SK-N-SH (cell line): Measurements from ENCODE around the gene DNAJC17. TPM values are rescaled to one million over a fixed set of nuclear protein-coding genes. Genes with fewer than 3 reads are reported as not detected.

ENCODE experiments used
- CTCF ChIA-PET: fragments of 300-600, 350-600 bp; formaldehyde crosslinking; extraction: SDS; loops from one replicate; lab custom pipeline; 2021; lab: Yijun Ruan, JAX
- POLR2A ChIA-PET: fragments of 350-600 bp; sonication (Branson Sonifier 250); formaldehyde crosslinking; extraction: SDS; loops from one replicate; lab custom pipeline; 2020; ENCODE audit warnings: antibody characterized with exemption, inconsistent platforms; lab: Yijun Ruan, JAX
- DNase-seq: peaks from one replicate; pipeline ENCODE4 v3.0.0; 2012
- H2AFZ ChIP-seq: fragments of 200-600 bp; sonication (generic); 2 replicates; pipeline ENCODE4 v1.8.1; 2016; ENCODE audit warnings: antibody characterized with exemption, mild to moderate bottlenecking, low read depth
- H3F3A ChIP-seq: fragments of 200-600 bp; sonication (generic); replicated peaks from 2 replicates; pipeline ENCODE3; 2016; ENCODE audit warnings: antibody characterized with exemption, mild to moderate bottlenecking; ENCODE audit not compliant: insufficient read depth
- H3K27ac ChIP-seq, 2 experiments: fragments of 200-500 bp in 1 of 2; fragments of 200-600 bp in 1 of 2; sonication (Bioruptor generic) in 1 of 2; sonication (generic), shearing (Covaris generic) in 1 of 2; 2 replicates each; pipeline versions ENCODE4 v1.5.1 to v1.6.1; 2014 to 2016; ENCODE audit warnings: low read depth in 2 of 2, inconsistent platforms in 1 of 2, low read length in 1 of 2, mild to moderate bottlenecking in 1 of 2, mixed read lengths in 1 of 2
- H3K27me3 ChIP-seq: fragments of 200-600 bp; sonication (generic), shearing (Covaris generic); 2 replicates; pipeline ENCODE4 v1.6.1; 2016; ENCODE audit warnings: mixed run types; ENCODE audit not compliant: insufficient read depth
- H3K36me3 ChIP-seq, 2 experiments: fragments of 200-500 bp in 1 of 2; fragments of 200-600 bp in 1 of 2; sonication (Bioruptor generic) in 1 of 2; sonication (generic) in 1 of 2; replicated peaks in 1 of 2; 2 replicates each; pipeline versions ENCODE3 to v1.5.1; 2014 to 2016; ENCODE audit warnings: low read length in 1 of 2, mild to moderate bottlenecking in 1 of 2; ENCODE audit not compliant: insufficient read depth in 2 of 2, control insufficient read depth in 1 of 2
- H3K4me1 ChIP-seq, 2 experiments: fragments of 200-500 bp in 1 of 2; fragments of 200-600 bp in 1 of 2; sonication (Bioruptor generic) in 1 of 2; sonication (generic), shearing (Covaris generic) in 1 of 2; 2 replicates each; pipeline versions ENCODE4 v1.5.1 to v1.6.1; 2014 to 2016; ENCODE audit warnings: low read depth in 1 of 2, low read length in 1 of 2, mixed run types in 1 of 2; ENCODE audit not compliant: insufficient read depth in 2 of 2, control insufficient read depth in 1 of 2
- H3K4me2 ChIP-seq: fragments of 200-600 bp; sonication (generic), shearing (Covaris generic); 2 replicates; pipeline ENCODE4 v1.6.1; 2017; ENCODE audit warnings: mixed run types
- H3K4me3 ChIP-seq, 2 experiments: fragments of 200-500 bp in 1 of 2; fragments of 200-600 bp in 1 of 2; sonication (Bioruptor generic) in 1 of 2; sonication (generic), shearing (Covaris generic) in 1 of 2; 2 replicates each; pipeline versions ENCODE4 v1.5.1 to v1.8.1; 2014 to 2016; ENCODE audit warnings: low read depth in 2 of 2, inconsistent platforms in 1 of 2, low read length in 1 of 2, mild to moderate bottlenecking in 1 of 2, mixed read lengths in 1 of 2, moderate library complexity in 1 of 2
- H3K79me2 ChIP-seq: fragments of 200-600 bp; sonication (generic); 2 replicates; pipeline ENCODE4 v1.8.1; 2017; ENCODE audit warnings: mild to moderate bottlenecking; ENCODE audit not compliant: insufficient read depth
- H3K9ac ChIP-seq: fragments of 200-600 bp; sonication (generic); 2 replicates; pipeline ENCODE4 v1.6.1; 2017; ENCODE audit warnings: mixed run types
- H3K9me2 ChIP-seq: fragments of 200-600 bp; sonication (generic); 2 replicates; pipeline ENCODE4 v1.6.1; 2017; ENCODE audit warnings: mixed run types
- H3K9me3 ChIP-seq: fragments of 200-600 bp; sonication (generic); 2 replicates; pipeline ENCODE4 v1.6.1; 2017; ENCODE audit warnings: mixed run types, mild to moderate bottlenecking, moderate library complexity
- H4K20me1 ChIP-seq: fragments of 200-600 bp; sonication (generic); 2 replicates; pipeline ENCODE4 v1.6.1; 2017; ENCODE audit warnings: mild to moderate bottlenecking, mixed run types; ENCODE audit not compliant: insufficient read depth
- CHD2 ChIP-seq: fragments of 150-350 bp; IDR thresholded peaks from 2 replicates; pipeline ENCODE4 v1.6.1; 2018; ENCODE audit warnings: low read length; ENCODE audit not compliant: partially characterized antibody
- ELF1 ChIP-seq: IDR thresholded peaks from 2 replicates; pipeline ENCODE4 v1.4.0; 2012
- EP300 ChIP-seq, 2 experiments: IDR thresholded peaks; 2 replicates each; pipeline versions ENCODE4 v1.4.0 to v1.6.1; 2012; ENCODE audit warnings: borderline replicate concordance in 1 of 2, low read depth in 1 of 2, low read length in 1 of 2
- EZH2phosphoT487 ChIP-seq: fragments of 200-600 bp; sonication (generic); IDR thresholded peaks from 2 replicates; pipeline ENCODE4 v1.6.1; 2017; ENCODE audit warnings: low read depth, mixed run types, mild to moderate bottlenecking, antibody characterized with exemption, moderate library complexity, borderline replicate concordance
- FOSL2 ChIP-seq: IDR thresholded peaks from 2 replicates; pipeline ENCODE4 v1.4.0; 2012; ENCODE audit warnings: low read depth, mild to moderate bottlenecking, moderate library complexity, borderline replicate concordance
- FOXJ3 ChIP-seq: sonication (generic); formaldehyde crosslinking; IDR thresholded peaks from 2 replicates; pipeline ENCODE4 v1.5.1; 2020; ENCODE audit warnings: mild to moderate bottlenecking, missing genetic modification reagents
- FOXM1 ChIP-seq: IDR thresholded peaks from 2 replicates; pipeline ENCODE4 v1.4.0; 2012; ENCODE audit warnings: low read depth, mild to moderate bottlenecking
- GABPA ChIP-seq: IDR thresholded peaks from 2 replicates; pipeline ENCODE4 v1.4.0; 2012; ENCODE audit warnings: low read depth, mild to moderate bottlenecking
- IRF3 ChIP-seq: fragments of 150-350 bp; IDR thresholded peaks from 2 replicates; pipeline ENCODE4 v1.6.1; 2016; ENCODE audit warnings: mild to moderate bottlenecking, low read depth, low read length
- MXI1 ChIP-seq: IDR thresholded peaks from 2 replicates; pipeline ENCODE4 v1.6.1; 2012; ENCODE audit warnings: mild to moderate bottlenecking, low read depth, low read length, improper control_type of control experiment
- POLR2AphosphoS5 ChIP-seq: IDR thresholded peaks from 2 replicates; pipeline ENCODE4 v1.6.1; 2012; ENCODE audit warnings: low read depth, low read length
- RAD21 ChIP-seq: IDR thresholded peaks from 2 replicates; pipeline ENCODE4 v1.6.1; 2012; ENCODE audit warnings: mild to moderate bottlenecking, low read length
- RCOR1 ChIP-seq: fragments of 150-350 bp; IDR thresholded peaks from 2 replicates; pipeline ENCODE4 v1.6.1; 2017; ENCODE audit warnings: antibody characterized with exemption, low read length
- RXRA ChIP-seq: IDR thresholded peaks from 2 replicates; pipeline ENCODE4 v1.4.0; 2012; ENCODE audit warnings: low read depth, mild to moderate bottlenecking, borderline replicate concordance
- SIN3A ChIP-seq: IDR thresholded peaks from 2 replicates; pipeline ENCODE4 v1.6.1; 2012; ENCODE audit warnings: low read depth, mild to moderate bottlenecking, low read length, moderate library complexity, borderline replicate concordance
- SMC3 ChIP-seq: IDR thresholded peaks from 2 replicates; pipeline ENCODE4 v1.6.1; 2012; ENCODE audit warnings: low read depth, low read length, improper control_type of control experiment
- TAF1 ChIP-seq: IDR thresholded peaks from 2 replicates; pipeline ENCODE4 v1.6.1; 2012; ENCODE audit warnings: low read depth, mild to moderate bottlenecking, low read length, moderate library complexity, borderline replicate concordance
- TCF12 ChIP-seq: IDR thresholded peaks from 2 replicates; pipeline ENCODE4 v1.4.0; 2012
- YY1 ChIP-seq: IDR thresholded peaks from 2 replicates; pipeline ENCODE4 v1.4.0; 2012; ENCODE audit warnings: low read depth, mild to moderate bottlenecking
- WGBS: methylation state at CpG from one replicate; pipeline ENCODE4 v1.1.6; 2017; ENCODE audit warnings: low lambda C conversion rate; 5-methylcytosine and 5-hydroxymethylcytosine counted together
- polyA plus RNA-seq, 3 experiments: library from polyadenylated mRNA; depleted of rRNA; stranded (reverse); fragments of >200 nt; gene quantifications; 2 replicates each; pipeline ENCODE4 v1.2.3, GENCODE V29; 2012
- TF ChIP-seq, protein P1 (sequence below): fragments of 150-350 bp; IDR thresholded peaks from 2 replicates; pipeline ENCODE4 v1.6.1; 2017; ENCODE audit warnings: antibody characterized with exemption, low read length, low read depth, borderline replicate concordance
- TF ChIP-seq, protein P2 (sequence below): IDR thresholded peaks from 2 replicates; pipeline ENCODE4 v1.4.0; 2012; ENCODE audit warnings: low read depth
- TF ChIP-seq, protein P3 (sequence below): IDR thresholded peaks from 2 replicates; pipeline ENCODE4 v1.4.0; 2012; ENCODE audit warnings: low read depth, borderline replicate concordance

The DNAJC17 gene
- polyA plus RNA-seq, 1 of the 3 experiments (the other 2 are of a cell fraction): 61.6 TPM

- H3K9me2 ChIP-seq: no peaks in the 10 kb centered on the region
- peaks cover 23% of the 10 kb centered on the region for H4K20me1 ChIP-seq
- ChIA-PET POLR2A (no interaction called here), CTCF (interaction anchor here (1.1 to 31.8 kb wide), 8 partner anchors 17 to 448 kb away, joined by 3 to 555 read pairs (median 6); partner anchors contain the start of genes C15orf62, GCHFR, RMDN3 and VPS18)
- no peaks in the 10 kb centered on the region for H3K27me3 ChIP-seq
- no peak overlapping the region for H3K4me3 ChIP-seq
- H3F3A ChIP-seq: no peaks in the 10 kb centered on the region
- no peak overlapping the region for H3K4me2 ChIP-seq
- no peak overlapping the region for H3K27ac ChIP-seq
- 83% methylated on average over 3 of the region's 3 CpGs for WGBS
- no peaks in the 10 kb centered on the region for H3K36me3 ChIP-seq
- no peak for TF ChIP-seq POLR2AphosphoS5
- no peak for TF ChIP-seq EP300 (IDR thresholded peaks at IDR 0.05; ENCODE audit: borderline replicate concordance in 1 of 2, low read depth in 1 of 2, low read length in 1 of 2)
- no peak for TF ChIP-seq GABPA
- TF ChIP-seq EZH2phosphoT487: no peak
- no peak overlapping the region for H3K9ac ChIP-seq
- no peak overlapping the region for H2AFZ ChIP-seq
- H3K4me1 ChIP-seq: peaks cover 2 to 12% of the 10 kb centered on the region in 2 experiments; a peak in 3 of 4 replicates
- no peaks in the 10 kb centered on the region for H3K9me3 ChIP-seq
- peaks cover 46% of the 10 kb centered on the region for H3K79me2 ChIP-seq
- no peak for DNase-seq
These were observed 22.1 kb downstream of the DNAJC17 start for GRCh38 chr15:40785164-40785563.

- Histone ChIP-seq H3K36me3 (peaks cover 5 to 16% of the 10 kb centered on the region in 2 experiments), H3F3A (no peaks in the 10 kb centered on the region), H3K9me3 (no peaks in the 10 kb centered on the region), H3K4me1 (peaks cover 2 to 10% of the 10 kb centered on the region in 2 experiments; a peak in 3 of 4 replicates), H3K4me2 (no peak overlapping the region), H3K27me3 (no peaks in the 10 kb centered on the region), H2AFZ (no peak overlapping the region), H3K27ac (no peak overlapping the region), H3K4me3 (0 out of 4 replicates have a peak overlapping the region, but pooled peaks of 1 of the 2 experiments have one; percentile 16), H3K9ac (no peak overlapping the region), H3K9me2 (no peaks in the 10 kb centered on the region), H4K20me1 (peaks cover 19% of the 10 kb centered on the region), H3K79me2 (peaks cover 32% of the 10 kb centered on the region)
- CTCF ChIA-PET: interaction anchor here (0.6 to 31.8 kb wide), 38 partner anchors 10 to 246 kb away, joined by 3 to 555 read pairs (median 4); partner anchors contain the start of genes C15orf62, DNAJC17, GCHFR and RAD51
- WGBS: 55% methylated on average over 7 of the region's 8 CpGs
- peak; percentile 81 for DNase-seq
- POLR2A ChIA-PET: interaction anchor here (0.7 to 1.5 kb wide), 5 partner anchors 25 to 88 kb away, joined by 3 to 8 read pairs (median 3); no protein-coding TSS in a partner anchor
- no peak for TF ChIP-seq FOXJ3 (CRISPR knock-in tag)
- TF ChIP-seq RCOR1: peak; percentile 17; the same call in 1 of the 2 replicates
- TF ChIP-seq FOXM1: no peak
- TF ChIP-seq EP300 (IDR thresholded peaks at IDR 0.05; ENCODE audit: borderline replicate concordance in 1 of 2, low read depth in 1 of 2, low read length in 1 of 2): no peak
- no peak for TF ChIP-seq YY1
- TF ChIP-seq SIN3A: no peak
- TF ChIP-seq TAF1: no peak
- no peak for TF ChIP-seq IRF3
- no peak for TF ChIP-seq TCF12
- TF ChIP-seq POLR2AphosphoS5: no peak
- peak; percentile 27 for TF ChIP-seq CHD2
- no peak for TF ChIP-seq ELF1
- TF ChIP-seq MXI1: no peak
- TF ChIP-seq FOSL2: no peak
- TF ChIP-seq, protein P1, sequence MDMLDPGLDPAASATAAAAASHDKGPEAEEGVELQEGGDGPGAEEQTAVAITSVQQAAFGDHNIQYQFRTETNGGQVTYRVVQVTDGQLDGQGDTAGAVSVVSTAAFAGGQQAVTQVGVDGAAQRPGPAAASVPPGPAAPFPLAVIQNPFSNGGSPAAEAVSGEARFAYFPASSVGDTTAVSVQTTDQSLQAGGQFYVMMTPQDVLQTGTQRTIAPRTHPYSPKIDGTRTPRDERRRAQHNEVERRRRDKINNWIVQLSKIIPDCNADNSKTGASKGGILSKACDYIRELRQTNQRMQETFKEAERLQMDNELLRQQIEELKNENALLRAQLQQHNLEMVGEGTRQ: no peak
- peak; percentile 93 for TF ChIP-seq SMC3
- TF ChIP-seq RAD21: peak; percentile 93
- TF ChIP-seq GABPA: no peak
- TF ChIP-seq, protein P2, sequence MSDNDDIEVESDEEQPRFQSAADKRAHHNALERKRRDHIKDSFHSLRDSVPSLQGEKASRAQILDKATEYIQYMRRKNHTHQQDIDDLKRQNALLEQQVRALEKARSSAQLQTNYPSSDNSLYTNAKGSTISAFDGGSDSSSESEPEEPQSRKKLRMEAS: no peak
- TF ChIP-seq EZH2phosphoT487: no peak
- TF ChIP-seq, protein P3, sequence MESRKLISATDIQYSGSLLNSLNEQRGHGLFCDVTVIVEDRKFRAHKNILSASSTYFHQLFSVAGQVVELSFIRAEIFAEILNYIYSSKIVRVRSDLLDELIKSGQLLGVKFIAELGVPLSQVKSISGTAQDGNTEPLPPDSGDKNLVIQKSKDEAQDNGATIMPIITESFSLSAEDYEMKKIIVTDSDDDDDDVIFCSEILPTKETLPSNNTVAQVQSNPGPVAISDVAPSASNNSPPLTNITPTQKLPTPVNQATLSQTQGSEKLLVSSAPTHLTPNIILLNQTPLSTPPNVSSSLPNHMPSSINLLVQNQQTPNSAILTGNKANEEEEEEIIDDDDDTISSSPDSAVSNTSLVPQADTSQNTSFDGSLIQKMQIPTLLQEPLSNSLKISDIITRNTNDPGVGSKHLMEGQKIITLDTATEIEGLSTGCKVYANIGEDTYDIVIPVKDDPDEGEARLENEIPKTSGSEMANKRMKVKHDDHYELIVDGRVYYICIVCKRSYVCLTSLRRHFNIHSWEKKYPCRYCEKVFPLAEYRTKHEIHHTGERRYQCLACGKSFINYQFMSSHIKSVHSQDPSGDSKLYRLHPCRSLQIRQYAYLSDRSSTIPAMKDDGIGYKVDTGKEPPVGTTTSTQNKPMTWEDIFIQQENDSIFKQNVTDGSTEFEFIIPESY: no peak
- TF ChIP-seq RXRA: no peak
These were observed 24.6 kb downstream of the DNAJC17 start for GRCh38 chr15:40782609-40783227.
